ENCODE results near the gene CELSR1.

DNA sequence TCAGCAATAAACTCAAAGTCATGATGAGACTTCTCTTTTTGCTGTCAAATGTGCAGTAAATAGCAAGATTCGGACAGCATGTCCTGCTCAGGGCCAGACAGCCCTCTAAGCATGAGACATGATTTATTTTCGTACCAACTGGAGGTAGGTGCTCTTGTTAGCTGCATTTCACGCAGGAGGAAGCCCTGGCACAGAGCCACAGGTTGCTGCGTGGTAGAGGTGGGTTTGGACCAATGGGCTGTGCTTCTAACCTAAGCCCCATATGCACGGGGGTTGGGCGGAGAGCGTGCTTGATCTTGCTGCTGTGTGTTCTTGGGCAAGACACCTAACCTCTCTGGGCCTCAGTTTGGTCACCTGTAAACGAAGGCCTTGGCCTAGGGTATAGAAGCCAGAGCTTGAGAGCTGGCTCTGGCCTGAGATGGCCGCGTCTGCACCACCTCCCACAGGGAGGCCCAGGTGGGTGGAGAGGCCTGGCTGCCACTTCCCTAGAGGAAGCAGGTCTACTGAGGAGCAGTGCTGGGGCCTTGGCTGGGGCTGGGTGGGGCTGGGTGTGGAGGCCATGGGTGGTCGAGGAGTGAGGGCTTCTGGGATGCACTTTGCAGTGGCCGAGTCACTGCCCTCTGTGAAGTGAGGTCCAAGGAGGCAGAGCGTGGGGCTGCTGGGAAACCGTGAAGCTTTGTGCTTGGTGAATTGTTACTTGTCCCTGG, 44.3 kb upstream of the CELSR1 start:
- no peak for TF ChIP-seq POLR2AphosphoS5 (IDR thresholded peaks at IDR 0.05)
- no peak for TF ChIP-seq CTCF (IDR thresholded peaks at IDR 0.05)

Measured in sigmoid colon (tissue), 4 donors.